Medulla oblongata (tissue), 1 donor: ENCODE results near the gene ELMO2.
"Not testable (repeated sequence)": the region's sequence is repeated elsewhere in the genome, so short reads cannot be mapped to it uniquely, and the experiment has no call there.

ENCODE experiments used
- DNase-seq: peaks from one replicate; pipeline ENCODE4 v3.0.0-alpha.2; 2015; ENCODE audit errors: extremely low spot score

Gene ELMO2

GRCh38 chr20:46402331-46402811 is 4.0 kb downstream of the ELMO2 start:
- DNase-seq, result peak; percentile 79

- DNase-seq, result no peak
These were observed 4.9 kb downstream of the ELMO2 start for GRCh38 chr20:46401478-46401860.

- peak; percentile 40 for DNase-seq
These were observed 5.5 kb downstream of the ELMO2 start for GRCh38 chr20:46400828-46401477.

GRCh38 chr20:46400253-46400652 is 6.2 kb downstream of the ELMO2 start:
- DNase-seq, result peak; percentile 49

- no peak for DNase-seq
These were observed 7.0 kb downstream of the ELMO2 start for GRCh38 chr20:46399401-46399800.

- no peak for DNase-seq
These were observed 7.5 kb downstream of the ELMO2 start for GRCh38 chr20:46398963-46399362.

- no peak for DNase-seq
These were observed 10.2 kb downstream of the ELMO2 start for GRCh38 chr20:46396052-46396740.

- no peak for DNase-seq
These were observed 11.3 kb downstream of the ELMO2 start for GRCh38 chr20:46394872-46395760.

- DNase-seq, result no peak
These were observed 12.4 kb downstream of the ELMO2 start for GRCh38 chr20:46393967-46394366.

- no peak for DNase-seq
These were observed 17.5 kb downstream of the ELMO2 start for GRCh38 chr20:46388937-46389336.

GRCh38 chr20:46388201-46388836 is 18.1 kb downstream of the ELMO2 start:
- no peak for DNase-seq

- DNase-seq, result not testable (repeated sequence)
These were observed 19.4 kb downstream of the ELMO2 start for GRCh38 chr20:46387054-46387453.

GRCh38 chr20:46378412-46379009 is 27.9 kb downstream of the ELMO2 start:
- no peak for DNase-seq

GRCh38 chr20:46377518-46377917 is 28.9 kb downstream of the ELMO2 start:
- DNase-seq, result no peak

GRCh38 chr20:46376196-46376785 is 30.1 kb downstream of the ELMO2 start:
- no peak for DNase-seq

- DNase-seq, result no peak
These were observed 30.6 kb downstream of the ELMO2 start for GRCh38 chr20:46375771-46376170.

GRCh38 chr20:46374383-46374782 is 32.0 kb downstream of the ELMO2 start:
- DNase-seq, result no peak

- no peak for DNase-seq
These were observed 34.8 kb downstream of the ELMO2 start for GRCh38 chr20:46371656-46372055.

- DNase-seq, result no peak
These were observed 37.5 kb downstream of the ELMO2 start for GRCh38 chr20:46368902-46369268.

- DNase-seq, result no peak
These were observed 38.2 kb downstream of the ELMO2 start for GRCh38 chr20:46367967-46368901.
